BJ (cell line): Measurements from ENCODE around the gene BLOC1S1. TPM values are rescaled to one million over a fixed set of nuclear protein-coding genes. Genes with fewer than 3 reads are reported as not detected.
A peak's percentile ranks its signal among the peaks of the same experiment; 100 is the strongest.

Experiments used
- CTCF ChIA-PET: fragments of 350-600 bp; formaldehyde crosslinking; extraction: SDS; loops from one replicate; lab custom pipeline; 2021; ENCODE audit warnings: antibody characterized with exemption, inconsistent platforms; lab: Yijun Ruan, JAX
- POLR2A ChIA-PET: fragments of 300-600 bp; sonication (Branson Sonifier 250); formaldehyde crosslinking; extraction: SDS; loops from one replicate; lab custom pipeline; 2021; ENCODE audit warnings: antibody characterized with exemption; lab: Charles Lee
- DNase-seq: peaks from one replicate; pipeline ENCODE4 v3.0.0-alpha.2; 2011; ENCODE audit warnings: low read depth
- H3K27me3 ChIP-seq: 2 replicates; pipeline ENCODE4 v1.6.0; 2011; ENCODE audit warnings: low read length; ENCODE audit not compliant: control insufficient read depth, insufficient read depth
- H3K36me3 ChIP-seq: 2 replicates; pipeline ENCODE4 v1.5.1; 2011; ENCODE audit warnings: low read length; ENCODE audit not compliant: control insufficient read depth, insufficient read depth
- H3K4me3 ChIP-seq: 2 replicates; pipeline ENCODE4 v1.5.1; 2011; ENCODE audit warnings: low read depth, mild to moderate bottlenecking, control low read depth, low read length
- CTCF ChIP-seq: IDR thresholded peaks from 2 replicates; pipeline ENCODE4 v1.5.1; 2011; ENCODE audit warnings: low read depth, mild to moderate bottlenecking, control low read depth, inconsistent platforms, low read length, moderate library complexity; ENCODE audit not compliant: insufficient read depth
- polyA plus RNA-seq: library from polyadenylated mRNA; depleted of rRNA; stranded (reverse); fragments of >200 nt; gene quantifications from 2 replicates; pipeline ENCODE4 v1.2.3, GENCODE V29; 2011

The BLOC1S1 gene
- polyA plus RNA-seq, 1 experiment: 172 TPM

GRCh38 chr12:55728939-55729818 is 13.3 kb downstream of the BLOC1S1 start, which contains the start of gene CD63:
Gene CD63 (minus strand): TSS chr12:55729009. CDS start chr12:55728341, 668 bp downstream.
- no peak for TF ChIP-seq CTCF
- CTCF ChIA-PET: interaction anchor here (0.7 to 2.3 kb wide), 11 partner anchors 8 to 211 kb away, joined by 3 to 29 read pairs (median 5); partner anchors contain the start of genes PYM1 and RDH5
- DNase-seq: no peak
- peak within 1 kb of the TSS; percentile 73 for H3K4me3 ChIP-seq
- H3K36me3 ChIP-seq: peaks cover 21% of the 10 kb centered on the region
- no peaks in the 10 kb centered on the region for H3K27me3 ChIP-seq
- POLR2A ChIA-PET: interaction anchor here (0.6 to 1.4 kb wide), 6 partner anchors 9 to 118 kb away, joined by 3 to 6 read pairs (median 4); partner anchors contain the start of genes BLOC1S1 and DNAJC14

- Histone ChIP-seq H3K27me3 (no peaks in the 10 kb centered on the region), H3K4me3 (peak overlapping the region; percentile 73), H3K36me3 (peaks cover 14% of the 10 kb centered on the region)
- ChIA-PET CTCF (interaction anchor here (0.6 to 2.3 kb wide), 12 partner anchors 7 to 210 kb away, joined by 3 to 29 read pairs (median 5); partner anchors contain the start of genes PYM1 and RDH5), POLR2A (interaction anchor here (0.7 to 1.4 kb wide), 5 partner anchors 8 to 117 kb away, joined by 3 to 6 read pairs (median 5); partner anchors contain the start of genes BLOC1S1 and DNAJC14)
- TF ChIP-seq CTCF: no peak
- no peak for DNase-seq
Observed at GRCh38 chr12:55729819-55730818, 14.3 kb downstream of the BLOC1S1 start.

GRCh38 chr12:55732288-55732687 is 16.4 kb downstream of the BLOC1S1 start:
- H3K27me3 ChIP-seq: no peaks in the 10 kb centered on the region
- ChIA-PET POLR2A (no interaction called here), CTCF (interaction anchor here (1.8 kb wide), 1 partner anchor 50 kb away, joined by 4 read pairs; a partner anchor contains a TSS)
- TF ChIP-seq CTCF: no peak
- H3K4me3 ChIP-seq: no peak overlapping the region
- peaks cover under 1% of the 10 kb centered on the region; the same call in 1 of the 2 replicates for H3K36me3 ChIP-seq
- DNase-seq: no peak

- no peak overlapping the region for H3K4me3 ChIP-seq
- H3K36me3 ChIP-seq: no peaks in the 10 kb centered on the region
- TF ChIP-seq CTCF: no peak
- POLR2A ChIA-PET: no interaction called here
- no peak for DNase-seq
- no peaks in the 10 kb centered on the region for H3K27me3 ChIP-seq
- CTCF ChIA-PET: interaction anchor here (1.8 kb wide), 1 partner anchor 51 kb away, joined by 4 read pairs; a partner anchor contains a TSS
Observed at GRCh38 chr12:55733021-55733555, 17.2 kb downstream of the BLOC1S1 start.
